ENCODE data around the gene RRAD.

- TF ChIP-seq, protein P1, sequence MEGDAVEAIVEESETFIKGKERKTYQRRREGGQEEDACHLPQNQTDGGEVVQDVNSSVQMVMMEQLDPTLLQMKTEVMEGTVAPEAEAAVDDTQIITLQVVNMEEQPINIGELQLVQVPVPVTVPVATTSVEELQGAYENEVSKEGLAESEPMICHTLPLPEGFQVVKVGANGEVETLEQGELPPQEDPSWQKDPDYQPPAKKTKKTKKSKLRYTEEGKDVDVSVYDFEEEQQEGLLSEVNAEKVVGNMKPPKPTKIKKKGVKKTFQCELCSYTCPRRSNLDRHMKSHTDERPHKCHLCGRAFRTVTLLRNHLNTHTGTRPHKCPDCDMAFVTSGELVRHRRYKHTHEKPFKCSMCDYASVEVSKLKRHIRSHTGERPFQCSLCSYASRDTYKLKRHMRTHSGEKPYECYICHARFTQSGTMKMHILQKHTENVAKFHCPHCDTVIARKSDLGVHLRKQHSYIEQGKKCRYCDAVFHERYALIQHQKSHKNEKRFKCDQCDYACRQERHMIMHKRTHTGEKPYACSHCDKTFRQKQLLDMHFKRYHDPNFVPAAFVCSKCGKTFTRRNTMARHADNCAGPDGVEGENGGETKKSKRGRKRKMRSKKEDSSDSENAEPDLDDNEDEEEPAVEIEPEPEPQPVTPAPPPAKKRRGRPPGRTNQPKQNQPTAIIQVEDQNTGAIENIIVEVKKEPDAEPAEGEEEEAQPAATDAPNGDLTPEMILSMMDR (conservative IDR thresholded peaks at IDR 0.05; ENCODE audit: low read depth, low read length): no peak
- TF ChIP-seq EZH2 (IDR thresholded peaks at IDR 0.05; ENCODE audit: low read length, unreplicated experiment) (no peak), EZH2phosphoT487 (IDR thresholded peaks at IDR 0.05; ENCODE audit: borderline replicate concordance, low read length) (no peak)
Measured at GRCh38 chr16:66936889-66937554, 11.7 kb upstream of the RRAD start.
